ENCODE results near the gene PHACTR1.
"Not testable (repeated sequence)": the region's sequence is repeated elsewhere in the genome, so short reads cannot be mapped to it uniquely, and the experiment has no call there.

The PHACTR1 gene

DNA sequence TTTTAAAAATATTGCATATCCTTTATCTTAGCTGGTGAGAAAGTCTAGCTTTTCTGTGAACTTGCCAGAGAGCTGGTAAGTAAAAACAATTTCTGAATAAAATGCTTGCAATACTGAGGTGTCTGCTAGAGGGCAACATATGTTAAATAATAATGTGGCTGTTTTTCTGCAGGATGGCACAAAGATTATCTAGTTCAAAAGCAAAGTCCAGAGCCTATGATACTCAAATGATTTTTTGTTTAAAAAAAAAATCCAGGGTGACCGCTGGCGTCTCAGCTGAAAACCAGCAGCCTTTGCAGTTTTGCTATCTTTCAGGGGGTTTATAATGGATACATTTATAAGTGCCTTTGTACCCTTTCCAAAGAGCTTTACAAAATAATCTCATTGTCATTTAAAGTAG is 194.9 kb downstream of the PHACTR1 start:
- DNase-seq: peak; percentile 16

- DNase-seq: no peak
Observed at GRCh38 chr6:12913201-12913600, 196.6 kb downstream of the PHACTR1 start.

DNA sequence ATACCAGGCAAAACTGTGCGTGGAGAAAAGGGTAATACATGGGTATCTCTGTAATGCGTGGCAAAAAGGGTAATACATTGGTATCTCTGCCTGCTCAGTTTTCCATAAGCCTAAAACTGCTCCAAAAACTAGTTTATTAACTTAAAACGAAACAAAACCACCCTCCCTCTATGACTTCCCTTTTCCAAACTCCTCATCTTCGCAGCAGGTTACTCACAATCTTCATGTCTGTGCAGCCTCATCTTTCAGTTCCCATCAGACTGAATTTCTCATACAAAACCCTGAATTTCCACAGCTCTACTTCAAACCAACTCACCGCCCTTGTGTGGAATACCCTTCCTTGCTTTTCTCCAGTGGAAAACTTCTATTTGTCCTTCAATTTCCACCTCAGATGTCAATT is 199.4 kb downstream of the PHACTR1 start:
- DNase-seq: no peak

DNA sequence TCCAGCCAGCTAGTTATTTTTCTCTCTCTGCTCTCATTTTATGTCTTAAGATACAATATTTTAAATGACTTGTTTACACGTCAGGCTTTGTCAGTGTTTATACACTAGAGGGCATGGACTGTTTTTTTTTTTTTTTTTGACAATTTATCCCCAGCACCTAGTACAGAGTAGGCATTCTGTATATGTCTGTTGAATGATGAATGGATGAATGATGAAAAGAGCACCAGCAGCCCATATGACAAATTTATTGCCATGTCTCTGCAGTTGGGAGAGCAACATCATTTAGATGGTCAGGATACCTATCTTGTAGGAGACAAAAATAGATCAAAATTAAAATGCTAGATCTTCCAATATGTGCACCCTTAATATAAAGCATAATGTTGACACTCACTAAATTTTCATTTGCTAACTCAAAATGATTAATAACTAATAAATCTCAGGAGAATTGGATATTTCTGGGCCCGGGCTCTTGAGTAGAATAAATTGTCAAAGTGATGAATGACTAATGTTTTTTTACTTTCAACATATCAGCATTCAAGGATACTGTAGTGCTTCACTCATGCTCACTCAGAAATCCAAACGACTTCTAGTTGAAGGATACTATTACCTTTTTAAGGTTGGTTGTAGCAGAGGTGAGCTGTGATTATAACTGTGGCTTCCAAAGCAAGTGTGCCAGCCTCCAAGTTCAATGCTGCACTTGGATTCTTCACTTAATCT is 200.0 kb downstream of the PHACTR1 start:
- DNase-seq: no peak

GRCh38 chr6:12921467-12921866 is 204.9 kb downstream of the PHACTR1 start:
- DNase-seq: no peak

DNA sequence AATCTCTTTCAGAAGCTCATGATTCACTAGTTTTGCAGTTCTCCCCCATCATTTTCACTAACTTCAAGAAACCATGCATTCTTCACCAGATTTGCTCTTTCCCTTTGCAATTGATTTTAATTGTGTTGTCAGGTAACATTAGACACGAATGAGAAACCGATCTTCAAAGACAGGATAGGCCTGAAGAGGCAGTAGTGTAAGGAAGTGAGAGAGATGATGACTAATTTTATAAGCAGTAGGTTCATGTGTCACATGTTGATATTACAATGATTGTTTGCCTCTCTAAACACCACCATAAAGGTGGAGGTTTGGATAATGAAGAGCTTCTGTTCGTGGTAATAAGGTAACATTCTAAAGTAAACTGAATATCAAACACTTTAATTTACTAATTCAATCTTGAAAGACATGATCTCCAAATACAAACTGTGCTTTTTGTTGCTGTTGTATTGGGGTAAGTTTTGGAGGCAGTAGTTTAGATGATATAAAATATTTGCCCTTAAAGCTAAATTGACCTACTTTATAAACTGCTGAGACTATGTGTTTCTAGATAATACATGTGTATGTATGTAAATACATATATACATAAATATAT is 207.2 kb downstream of the PHACTR1 start:
- DNase-seq: no peak

GRCh38 chr6:12924911-12925310 is 208.3 kb downstream of the PHACTR1 start:
- no peak for DNase-seq

GRCh38 chr6:12927746-12928145 is 211.2 kb downstream of the PHACTR1 start:
- DNase-seq: no peak

DNA sequence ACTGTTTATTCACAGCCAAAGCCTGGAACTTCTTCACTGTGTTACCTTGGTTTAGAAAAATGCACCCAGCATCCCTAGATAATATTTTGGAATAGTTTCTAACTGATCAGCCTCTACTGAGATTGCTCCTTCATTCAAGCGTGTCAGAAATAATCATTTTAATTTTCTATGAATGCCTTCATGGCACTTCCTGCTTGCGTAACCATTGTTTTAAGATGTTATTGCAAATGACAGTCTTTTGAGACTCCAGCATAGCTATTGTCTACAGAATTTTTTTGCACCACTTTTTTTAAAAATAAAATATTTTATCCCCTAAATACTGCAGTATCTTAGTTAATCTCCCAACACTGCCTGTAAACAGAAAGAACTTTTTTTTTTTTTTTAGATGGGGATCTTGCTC is 213.1 kb downstream of the PHACTR1 start:
- no peak for DNase-seq

- DNase-seq: no peak
Observed at GRCh38 chr6:12931639-12932038, 215.1 kb downstream of the PHACTR1 start.

DNA sequence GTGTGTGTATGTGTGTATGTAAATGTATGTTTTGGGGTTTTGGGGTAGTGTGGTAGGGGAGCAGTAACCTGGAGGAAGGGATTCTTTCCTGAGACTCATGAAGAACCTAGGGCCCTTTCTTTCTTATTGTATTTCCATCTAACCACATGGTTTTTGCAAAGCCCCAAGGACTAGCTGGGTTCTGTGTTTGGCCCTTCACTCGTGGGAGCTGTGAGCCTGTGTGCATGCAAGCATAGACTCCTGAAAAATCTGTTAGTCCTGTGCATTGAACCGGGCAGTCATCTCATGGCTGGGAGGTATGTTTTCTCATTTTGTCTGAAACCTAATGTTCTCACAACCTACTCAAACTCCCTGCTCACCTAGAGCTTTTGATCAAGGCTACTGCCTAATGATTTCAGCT is 219.1 kb downstream of the PHACTR1 start:
- DNase-seq: no peak

DNA sequence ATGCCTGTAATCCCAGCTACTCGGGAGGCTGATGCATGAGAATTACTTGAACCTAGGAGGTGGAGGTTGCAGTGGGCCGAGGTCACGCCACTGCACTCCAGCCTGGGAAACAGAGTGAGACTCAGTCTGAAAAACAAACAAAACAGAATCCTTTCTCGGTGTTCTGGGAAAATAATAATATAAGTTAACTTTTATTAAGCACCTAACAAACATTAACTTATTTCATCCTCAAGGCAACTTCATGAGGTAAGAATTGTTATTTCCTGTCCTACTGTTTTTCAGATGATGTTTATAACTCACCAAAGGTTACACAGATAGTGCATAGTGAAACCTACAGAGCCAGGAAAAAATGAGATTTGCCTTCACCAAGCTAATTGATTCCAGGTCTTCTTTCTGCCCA is 221.4 kb downstream of the PHACTR1 start:
- DNase-seq: no peak

DNA sequence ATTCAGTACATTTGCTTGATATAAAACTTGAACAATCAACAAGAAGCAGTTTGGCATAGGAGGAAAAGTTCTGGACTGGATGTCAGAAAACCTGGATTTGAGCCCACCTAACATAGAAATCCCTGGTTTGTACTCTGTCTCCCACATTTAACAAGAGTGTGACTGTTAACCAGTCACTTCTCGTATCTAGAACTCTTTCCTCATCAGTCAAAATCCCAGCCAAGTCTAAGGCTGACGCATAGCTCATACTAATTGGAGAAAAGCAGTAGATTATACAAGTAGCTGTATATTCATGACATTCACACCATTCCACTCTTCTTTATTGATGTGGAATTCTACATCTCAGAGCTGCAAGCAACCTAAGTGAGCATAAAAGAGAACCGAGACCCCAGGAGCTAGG is 222.7 kb downstream of the PHACTR1 start:
- DNase-seq: no peak

DNA sequence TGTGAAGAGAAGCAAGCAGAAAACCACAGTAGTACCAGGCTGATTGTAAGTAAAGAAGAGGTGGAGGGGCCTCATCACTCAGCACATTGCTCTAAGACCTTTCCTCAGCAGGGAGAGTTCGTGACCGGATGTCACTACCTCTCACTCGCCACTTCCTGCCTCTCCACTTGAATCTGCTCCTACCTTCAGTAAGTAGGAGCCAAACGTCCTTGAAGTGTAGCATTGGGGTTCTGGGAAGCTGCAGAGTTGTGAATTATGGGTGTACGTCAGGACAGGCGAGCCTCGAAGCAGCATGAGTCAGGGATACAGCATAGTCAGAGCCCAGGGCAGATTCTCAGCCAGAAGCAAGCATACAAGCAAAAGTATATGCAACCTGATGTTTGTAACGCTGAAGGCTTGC is 224.9 kb downstream of the PHACTR1 start:
- DNase-seq: no peak

- no peak for DNase-seq
Observed at GRCh38 chr6:12943549-12943948, 227.0 kb downstream of the PHACTR1 start.

GRCh38 chr6:12944001-12944400 is 227.4 kb downstream of the PHACTR1 start:
- no peak for DNase-seq

DNA sequence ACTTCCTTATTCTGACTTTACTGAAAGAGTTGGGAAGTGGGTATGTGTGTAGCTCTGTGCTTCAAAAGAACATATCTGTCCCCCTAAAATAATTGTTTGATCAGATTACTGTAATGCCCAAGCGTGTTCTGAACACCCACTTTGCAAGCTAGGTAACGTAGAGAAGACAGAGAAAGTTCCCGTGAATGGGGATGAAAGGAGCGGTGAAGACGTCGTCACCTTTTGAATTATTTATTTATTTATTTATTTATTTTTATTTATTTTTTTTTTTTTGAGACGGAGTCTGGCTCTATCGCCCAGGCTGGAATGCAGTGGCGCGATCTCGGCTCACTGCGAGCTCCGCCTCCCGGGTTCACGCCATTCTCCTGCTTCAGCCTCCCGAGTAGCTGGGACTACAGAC is 228.0 kb downstream of the PHACTR1 start:
- not testable (repeated sequence) for DNase-seq

DNA sequence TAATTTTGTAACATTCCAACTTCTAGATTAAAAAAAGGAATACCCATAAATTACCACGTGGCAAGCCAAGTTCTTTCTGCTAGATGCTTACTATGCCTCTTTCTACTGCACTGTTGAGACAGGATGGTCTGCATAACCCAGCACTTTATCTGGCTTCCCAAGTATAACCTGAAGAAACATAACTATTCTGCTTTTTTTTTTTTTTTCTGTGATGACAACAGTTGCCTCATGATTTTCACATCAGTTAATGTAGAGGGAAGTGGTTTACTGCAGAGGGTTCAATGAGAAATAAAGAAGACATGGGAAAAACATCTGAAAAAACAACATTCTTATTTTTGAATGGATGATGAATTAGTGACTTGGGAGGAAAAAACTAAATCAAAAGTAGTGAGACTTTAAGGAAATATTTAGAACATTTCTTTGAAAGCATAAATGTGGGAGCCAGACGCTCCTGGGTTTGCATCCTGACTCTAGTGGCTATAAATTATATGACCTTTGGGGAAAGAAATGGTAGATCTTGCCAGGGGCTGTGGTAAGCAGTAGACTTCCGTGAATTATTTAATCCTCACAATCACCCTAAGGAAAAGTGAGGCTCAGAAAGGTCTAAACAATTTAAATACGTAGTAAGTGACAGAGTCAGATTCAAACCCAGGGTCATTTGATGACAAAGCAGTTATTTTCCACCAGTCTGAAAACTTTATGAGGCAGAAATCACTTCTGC is 230.7 kb downstream of the PHACTR1 start:
- no peak for DNase-seq

DNA sequence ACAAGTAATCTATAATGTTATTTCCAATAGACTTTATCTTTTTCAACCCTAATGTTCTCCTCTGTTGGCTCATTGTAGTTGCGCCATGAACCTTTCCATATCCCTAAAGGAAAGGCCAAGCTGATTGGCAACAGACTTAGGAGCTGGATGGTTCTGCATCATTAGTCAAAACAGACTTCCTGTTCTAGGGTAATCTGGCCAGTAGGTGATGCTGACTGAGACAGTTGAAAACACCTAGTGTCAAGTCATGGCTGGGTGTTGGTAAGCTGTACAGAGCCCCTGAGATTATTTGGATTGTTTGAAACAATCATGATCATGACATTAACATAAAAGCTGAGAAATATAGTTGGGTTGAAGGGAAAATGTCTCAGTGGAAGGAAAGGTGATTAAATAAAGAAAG is 231.4 kb downstream of the PHACTR1 start:
- no peak for DNase-seq

DNA sequence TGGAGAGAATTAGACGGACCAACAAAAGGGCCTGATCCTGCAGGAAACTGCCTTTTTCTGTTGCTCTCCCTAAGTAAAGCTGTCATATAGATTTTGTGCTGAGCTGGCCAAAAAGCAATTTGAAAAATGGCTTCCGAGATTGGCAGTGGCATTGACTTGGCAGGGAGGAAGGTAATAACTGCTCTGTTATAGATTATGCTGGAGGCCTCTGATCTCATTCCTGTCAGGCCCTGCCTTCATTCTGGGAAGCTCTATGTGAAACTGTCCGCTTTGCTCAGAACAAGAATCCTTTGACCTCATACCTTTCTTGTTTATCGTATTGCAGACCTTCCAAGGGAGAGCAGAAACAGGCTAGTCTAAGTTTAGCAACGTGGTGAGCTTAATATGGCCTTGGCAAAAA is 234.4 kb downstream of the PHACTR1 start:
- DNase-seq: no peak

- DNase-seq: no peak
Observed at GRCh38 chr6:12951415-12951814, 234.8 kb downstream of the PHACTR1 start.

DNA sequence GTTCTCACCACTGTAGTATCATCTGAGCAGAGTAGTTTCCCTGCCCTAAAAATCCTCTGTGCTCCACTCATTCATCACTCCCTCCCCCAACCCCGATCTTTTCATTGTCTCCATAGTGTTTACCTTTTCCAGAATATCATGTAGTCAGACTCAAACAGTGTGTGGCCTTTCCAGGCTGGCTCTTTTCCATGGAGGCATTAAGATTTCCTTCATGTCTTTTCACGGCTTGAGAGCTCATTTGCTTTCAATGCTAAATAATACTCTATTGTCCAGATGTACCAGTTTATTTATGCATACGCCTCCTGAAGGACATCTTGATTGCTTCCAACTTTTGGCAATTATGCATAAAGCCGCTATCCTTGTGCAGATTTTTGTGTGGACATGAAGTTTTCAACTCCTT is 235.8 kb downstream of the PHACTR1 start:
- no peak for DNase-seq

- DNase-seq: no peak
Observed at GRCh38 chr6:12955956-12956355, 239.4 kb downstream of the PHACTR1 start.

- no peak for DNase-seq
Observed at GRCh38 chr6:12956991-12957320, 240.4 kb downstream of the PHACTR1 start.

All from NCI-H1694 (cell line).